AG09309 (cell line): ENCODE measurements around the gene SPEF2.
A peak's percentile ranks its signal among the peaks of the same experiment; 100 is the strongest.

ENCODE experiments used
- DNase-seq: peaks from one replicate; pipeline ENCODE4 v3.0.0-alpha.2; 2010; ENCODE audit warnings: low read depth
- H3K4me3 ChIP-seq: 2 replicates; pipeline ENCODE4 v1.5.1; 2011; ENCODE audit warnings: mild to moderate bottlenecking, low read depth, low read length, moderate library complexity; ENCODE audit not compliant: control insufficient read depth
- TF ChIP-seq, protein P1 (sequence below): IDR thresholded peaks from 2 replicates; pipeline ENCODE4 v1.5.1; 2011; ENCODE audit warnings: mild to moderate bottlenecking, low read depth, low read length, inconsistent platforms; ENCODE audit not compliant: insufficient read depth, control insufficient read depth; ENCODE audit errors: missing control alignments

SPEF2 gene

GRCh38 chr5:35765921-35766320, 148.3 kb downstream of the SPEF2 start:
- no peak for DNase-seq
- TF ChIP-seq, protein P1, sequence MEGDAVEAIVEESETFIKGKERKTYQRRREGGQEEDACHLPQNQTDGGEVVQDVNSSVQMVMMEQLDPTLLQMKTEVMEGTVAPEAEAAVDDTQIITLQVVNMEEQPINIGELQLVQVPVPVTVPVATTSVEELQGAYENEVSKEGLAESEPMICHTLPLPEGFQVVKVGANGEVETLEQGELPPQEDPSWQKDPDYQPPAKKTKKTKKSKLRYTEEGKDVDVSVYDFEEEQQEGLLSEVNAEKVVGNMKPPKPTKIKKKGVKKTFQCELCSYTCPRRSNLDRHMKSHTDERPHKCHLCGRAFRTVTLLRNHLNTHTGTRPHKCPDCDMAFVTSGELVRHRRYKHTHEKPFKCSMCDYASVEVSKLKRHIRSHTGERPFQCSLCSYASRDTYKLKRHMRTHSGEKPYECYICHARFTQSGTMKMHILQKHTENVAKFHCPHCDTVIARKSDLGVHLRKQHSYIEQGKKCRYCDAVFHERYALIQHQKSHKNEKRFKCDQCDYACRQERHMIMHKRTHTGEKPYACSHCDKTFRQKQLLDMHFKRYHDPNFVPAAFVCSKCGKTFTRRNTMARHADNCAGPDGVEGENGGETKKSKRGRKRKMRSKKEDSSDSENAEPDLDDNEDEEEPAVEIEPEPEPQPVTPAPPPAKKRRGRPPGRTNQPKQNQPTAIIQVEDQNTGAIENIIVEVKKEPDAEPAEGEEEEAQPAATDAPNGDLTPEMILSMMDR = no peak
- no peak overlapping the region for H3K4me3 ChIP-seq

GRCh38 chr5:35771300-35771699, 153.6 kb downstream of the SPEF2 start:
- DNase-seq = peak; percentile 91
- H3K4me3 ChIP-seq = no peak overlapping the region
- TF ChIP-seq, protein P1 = no peak

GRCh38 chr5:35771839-35772238, 154.2 kb downstream of the SPEF2 start:
- H3K4me3 ChIP-seq = no peak overlapping the region
- TF ChIP-seq, protein P1 = no peak
- no peak for DNase-seq

DNA sequence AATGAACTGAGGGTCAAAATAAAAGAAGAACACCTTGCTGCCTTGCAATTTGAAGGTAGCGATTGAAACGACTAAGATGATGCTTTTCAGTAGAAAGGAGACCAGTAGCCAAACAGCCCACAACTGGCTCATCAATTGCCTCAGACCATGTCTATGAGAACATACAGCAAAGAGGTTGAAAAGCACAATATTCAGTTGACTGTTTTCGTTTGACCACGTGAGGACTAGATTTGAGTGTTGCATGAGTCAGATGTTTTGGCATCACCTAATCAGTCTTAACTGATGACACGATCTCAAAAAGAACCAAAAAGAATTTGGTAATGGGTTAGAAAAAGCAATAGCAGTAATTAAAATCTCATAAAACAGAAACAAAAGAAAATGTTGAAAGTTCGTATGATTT, 156.3 kb downstream of the SPEF2 start:
- H3K4me3 ChIP-seq = no peak overlapping the region
- peak; percentile 29 for DNase-seq
- TF ChIP-seq, protein P1 = no peak

GRCh38 chr5:35776757-35777156, 159.1 kb downstream of the SPEF2 start:
- TF ChIP-seq, protein P1 = no peak
- DNase-seq = no peak
- H3K4me3 ChIP-seq = no peak overlapping the region

DNA sequence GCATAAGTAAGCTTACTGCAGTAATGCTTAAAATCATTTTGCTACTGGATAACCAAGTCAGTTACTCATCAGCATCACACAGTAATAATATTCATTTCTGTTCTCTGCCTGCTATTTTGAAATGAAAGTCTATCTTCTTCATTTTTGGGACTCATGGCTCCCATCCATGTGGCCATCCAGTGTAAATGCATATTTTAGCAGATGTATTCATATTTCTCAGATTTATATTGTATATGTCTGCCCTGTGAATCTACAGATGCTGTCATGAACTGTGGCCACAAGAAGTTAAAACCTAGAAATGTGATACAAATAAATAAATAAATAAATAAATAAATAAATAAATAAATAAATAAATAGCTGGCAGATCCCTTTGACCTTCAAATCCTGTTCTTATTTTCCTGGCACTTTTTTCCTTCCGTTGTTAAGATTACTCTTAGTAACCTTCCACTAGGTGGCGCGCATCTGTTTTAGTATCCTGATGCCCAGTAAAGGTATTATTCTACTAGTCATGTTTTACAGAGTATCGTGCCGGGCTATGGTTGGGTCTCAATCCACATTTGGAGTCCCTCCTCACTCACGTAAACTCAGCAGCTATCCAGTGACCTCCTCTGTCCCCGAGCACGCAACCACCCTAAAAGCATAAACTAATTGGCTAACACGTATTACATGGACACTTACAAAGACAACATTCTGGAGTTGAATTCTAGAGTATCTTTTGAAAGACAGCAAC, 159.9 kb downstream of the SPEF2 start:
- no peak overlapping the region for H3K4me3 ChIP-seq
- TF ChIP-seq, protein P1 = peak; percentile 55
- peak; percentile 66 for DNase-seq
